M059J (cell line): Measurements from ENCODE around the gene ESYT2. TPM values are rescaled to one million over a fixed set of nuclear protein-coding genes. Genes with fewer than 3 reads are reported as not detected.
"Not testable (repeated sequence)": the region's sequence is repeated elsewhere in the genome, so short reads cannot be mapped to it uniquely, and the experiment has no call there.

Experiments
- DNase-seq: peaks from one replicate; pipeline ENCODE4 v3.0.0-alpha.2; 2012; ENCODE audit warnings: low read depth
- total RNA-seq: library from RNA; depleted of rRNA; stranded (reverse); fragments of >200 nt; shearing (Covaris generic); gene quantifications from 2 replicates; pipeline ENCODE4 v1.2.3, GENCODE V29; 2014

The ESYT2 gene
- total RNA-seq, 1 experiment from 2014 or later: 69.8 TPM

GRCh38 chr7:158726277-158726807 lies 103.0 kb downstream of the ESYT2 start:
- DNase-seq: no peak

GRCh38 chr7:158725506-158725800 lies 103.9 kb downstream of the ESYT2 start:
- DNase-seq: no peak

- no peak for DNase-seq
These were observed 104.4 kb downstream of the ESYT2 start for GRCh38 chr7:158724658-158725505.

- no peak for DNase-seq
These were observed 105.5 kb downstream of the ESYT2 start for GRCh38 chr7:158723714-158724385.

- DNase-seq: no peak
These were observed 106.0 kb downstream of the ESYT2 start for GRCh38 chr7:158723266-158723665.

- no peak for DNase-seq
These were observed 106.6 kb downstream of the ESYT2 start for GRCh38 chr7:158722574-158723237.

- DNase-seq: no peak
These were observed 109.2 kb downstream of the ESYT2 start for GRCh38 chr7:158720112-158720511.

- no peak for DNase-seq
These were observed 112.5 kb downstream of the ESYT2 start for GRCh38 chr7:158716802-158717201.

GRCh38 chr7:158710651-158711102 lies 118.6 kb downstream of the ESYT2 start:
- peak; percentile 28 for DNase-seq

- DNase-seq: no peak
These were observed 121.7 kb downstream of the ESYT2 start for GRCh38 chr7:158707610-158708009.

- no peak for DNase-seq
These were observed 122.4 kb downstream of the ESYT2 start for GRCh38 chr7:158706710-158707590.

GRCh38 chr7:158706273-158706704 lies 123.0 kb downstream of the ESYT2 start:
- DNase-seq: no peak

- peak; percentile 27 for DNase-seq
These were observed 124.0 kb downstream of the ESYT2 start for GRCh38 chr7:158705234-158705850.

GRCh38 chr7:158704524-158705233 lies 124.6 kb downstream of the ESYT2 start, which contains the start of gene NCAPG2:
Gene NCAPG2, minus strand, starts transcription at chr7:158704804. Its CDS starts 2,905 bp downstream, at chr7:158701899.
- DNase-seq: peak; percentile 99

- not testable (repeated sequence) for DNase-seq
These were observed 125.4 kb downstream of the ESYT2 start for GRCh38 chr7:158703679-158704523.

GRCh38 chr7:158702944-158703343 lies 126.4 kb downstream of the ESYT2 start:
- no peak for DNase-seq

GRCh38 chr7:158702196-158702595 lies 127.1 kb downstream of the ESYT2 start:
- no peak for DNase-seq

- DNase-seq: no peak
These were observed 129.3 kb downstream of the ESYT2 start for GRCh38 chr7:158700008-158700407.

- DNase-seq: no peak
These were observed 130.0 kb downstream of the ESYT2 start for GRCh38 chr7:158699341-158699740.
